HT-29 (cell line): ENCODE results near the gene ERVK3-1. TPM values are rescaled to one million over a fixed set of nuclear protein-coding genes. Genes with fewer than 3 reads are reported as not detected.
"Not testable (repeated sequence)": the region's sequence is repeated elsewhere in the genome, so short reads cannot be mapped to it uniquely, and the experiment has no call there.

ENCODE experiments used
- DNase-seq: peaks from one replicate; pipeline ENCODE4 v3.0.0-alpha.2; 2015; ENCODE audit warnings: low spot score
- total RNA-seq: library from RNA; depleted of rRNA; stranded (reverse); fragments of >200 nt; shearing (Covaris generic); gene quantifications from 2 replicates; pipeline ENCODE4 v1.2.3, GENCODE V29; 2014

ERVK3-1 gene
- total RNA-seq, 1 experiment from 2014 or later, result 74.2 TPM

GRCh38 chr19:58345558-58345957, 40.4 kb downstream of the ERVK3-1 start:
- DNase-seq, result no peak

GRCh38 chr19:58346961-58347929, 42.1 kb downstream of the ERVK3-1 start:
- DNase-seq, result no peak

GRCh38 chr19:58348080-58348479, 42.9 kb downstream of the ERVK3-1 start:
- not testable (repeated sequence) for DNase-seq

- DNase-seq, result no peak
These were observed 44.4 kb downstream of the ERVK3-1 start for GRCh38 chr19:58349590-58349989.

- no peak for DNase-seq
These were observed 45.1 kb downstream of the ERVK3-1 start for GRCh38 chr19:58350001-58350861.

GRCh38 chr19:58350871-58351557, 45.8 kb downstream of the ERVK3-1 start:
- DNase-seq, result no peak

GRCh38 chr19:58351558-58351878, 46.3 kb downstream of the ERVK3-1 start:
- no peak for DNase-seq

- DNase-seq, result no peak
These were observed 47.0 kb downstream of the ERVK3-1 start for GRCh38 chr19:58351990-58352755.

GRCh38 chr19:58352760-58353671, 47.8 kb downstream of the ERVK3-1 start, which contains the start of gene A1BG:
Gene A1BG (minus strand): TSS chr19:58353492. CDS start chr19:58353437, 55 bp downstream.
- no peak for DNase-seq

- DNase-seq, result no peak
These were observed 48.7 kb downstream of the ERVK3-1 start for GRCh38 chr19:58353717-58354477.

- no peak for DNase-seq
These were observed 49.4 kb downstream of the ERVK3-1 start for GRCh38 chr19:58354478-58355030.

- DNase-seq, result no peak
These were observed 50.1 kb downstream of the ERVK3-1 start for GRCh38 chr19:58355215-58355796.

- DNase-seq, result no peak
These were observed 51.0 kb downstream of the ERVK3-1 start for GRCh38 chr19:58355908-58356765.

GRCh38 chr19:58356766-58357480, 51.7 kb downstream of the ERVK3-1 start:
- no peak for DNase-seq

GRCh38 chr19:58357481-58358145, 52.4 kb downstream of the ERVK3-1 start:
- DNase-seq, result no peak

- no peak for DNase-seq
These were observed 56.7 kb downstream of the ERVK3-1 start for GRCh38 chr19:58361900-58362271.
